Activated CD8-positive, alpha-beta T cell treated with anti-CD3 and anti-CD28 coated beads, Interleukin-2, amount 10 ng/mL, durations not matched to agents 7 days and 5 days (primary cell): ENCODE measurements around the gene MAP1B. TPM values are rescaled to one million over a fixed set of nuclear protein-coding genes. Genes with fewer than 3 reads are reported as not detected.

ENCODE experiments used
- ATAC-seq: fragments of 150-1000 bp; cut with Tn5 transposase; one replicate; pipeline ENCODE4 v1.10.0; 2021; ENCODE audit warnings: moderate library complexity
- CTCF ChIA-PET: fragments of 350-600 bp; sonication (Branson Sonifier 250); formaldehyde crosslinking; loops from one replicate; lab custom pipeline; 2021; ENCODE audit warnings: antibody characterized with exemption; lab: Charles Lee
- POLR2A ChIA-PET: fragments of 350-600 bp; sonication (Branson Sonifier 250); formaldehyde crosslinking; loops from one replicate; lab custom pipeline; 2021; ENCODE audit warnings: antibody characterized with exemption; lab: Charles Lee
- DNase-seq: peaks from one replicate; pipeline ENCODE4 v3.0.0-alpha.2; 2020
- H3K27ac Mint-ChIP-seq: one replicate; pipeline ENCODE4 v1.8.0; 2021; ENCODE audit warnings: mild to moderate bottlenecking, mixed read lengths
- H3K27me3 Mint-ChIP-seq: one replicate; pipeline ENCODE4 v1.8.0; 2021; ENCODE audit warnings: low read depth, mixed read lengths
- H3K36me3 Mint-ChIP-seq: one replicate; pipeline ENCODE4 v1.8.0; 2021; ENCODE audit warnings: low read depth, mixed read lengths
- H3K4me1 Mint-ChIP-seq: one replicate; pipeline ENCODE4 v1.8.0; 2021; ENCODE audit warnings: low read depth, mixed read lengths
- H3K4me3 Mint-ChIP-seq: one replicate; pipeline ENCODE4 v1.8.0; 2021; ENCODE audit warnings: mild to moderate bottlenecking, mixed read lengths
- H3K9me3 Mint-ChIP-seq: one replicate; pipeline ENCODE4 v1.8.0; 2022; ENCODE audit warnings: mixed read lengths; ENCODE audit not compliant: insufficient read depth
- total RNA-seq, 2 experiments: library from RNA; stranded (reverse); gene quantifications; one replicate each; pipeline ENCODE4 v1.2.3, GENCODE V29; 2021

Gene MAP1B
- total RNA-seq, 2 experiments from 2014 or later, result 0.03 TPM; not detected in 1

GRCh38 chr5:72189146-72189545 lies 81.9 kb downstream of the MAP1B start:
- Mint-ChIP-seq H3K27ac (no peak overlapping the region), H3K4me3 (no peak overlapping the region), H3K36me3 (no peaks in the 10 kb centered on the region), H3K27me3 (peaks cover 48% of the 10 kb centered on the region), H3K4me1 (no peaks in the 10 kb centered on the region), H3K9me3 (no peaks in the 10 kb centered on the region)
- DNase-seq (no peak), ATAC-seq (no peak)
- ChIA-PET CTCF (no interaction called here), POLR2A (no interaction called here)

GRCh38 chr5:72191404-72191803 lies 84.1 kb downstream of the MAP1B start:
- Mint-ChIP-seq H3K4me1 (peaks cover 16% of the 10 kb centered on the region), H3K4me3 (no peak overlapping the region), H3K9me3 (no peaks in the 10 kb centered on the region), H3K27me3 (peaks cover 56% of the 10 kb centered on the region), H3K36me3 (no peaks in the 10 kb centered on the region), H3K27ac (no peak overlapping the region)
- ChIA-PET POLR2A (no interaction called here), CTCF (no interaction called here)
- ATAC-seq, result no peak
- no peak for DNase-seq

DNA sequence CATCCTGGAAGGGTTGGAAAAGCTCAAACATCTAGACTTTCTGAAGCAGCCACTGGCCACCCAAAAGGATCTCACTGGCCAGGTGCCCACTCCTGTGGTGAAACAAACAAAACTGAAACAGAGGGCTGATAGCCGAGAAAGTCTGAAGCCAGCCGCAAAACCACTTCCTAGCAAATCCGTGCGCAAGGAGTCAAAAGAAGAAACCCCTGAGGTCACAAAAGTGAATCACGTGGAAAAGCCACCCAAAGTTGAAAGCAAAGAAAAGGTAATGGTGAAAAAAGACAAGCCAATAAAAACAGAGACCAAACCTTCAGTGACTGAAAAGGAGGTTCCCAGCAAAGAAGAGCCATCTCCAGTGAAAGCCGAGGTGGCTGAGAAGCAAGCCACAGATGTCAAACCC lies 87.6 kb downstream of the MAP1B start:
- ATAC-seq (peak; percentile 60), DNase-seq (peak; percentile 57)
- H3K4me3 Mint-ChIP-seq, result peak overlapping the region; percentile 20
- peaks cover 61% of the 10 kb centered on the region for H3K27me3 Mint-ChIP-seq
- no peaks in the 10 kb centered on the region for H3K9me3 Mint-ChIP-seq
- H3K4me1 Mint-ChIP-seq, result peaks cover 16% of the 10 kb centered on the region
- CTCF ChIA-PET, result interaction anchor here (1.2 kb wide), 1 partner anchor 8 kb away, joined by 3 read pairs; no protein-coding TSS in a partner anchor
- no peaks in the 10 kb centered on the region for H3K36me3 Mint-ChIP-seq
- POLR2A ChIA-PET, result no interaction called here
- H3K27ac Mint-ChIP-seq, result no peak overlapping the region

- ATAC-seq, result no peak
- DNase-seq, result no peak
- ChIA-PET CTCF (interaction anchor here (1.2 kb wide), 1 partner anchor 9 kb away, joined by 3 read pairs; no protein-coding TSS in a partner anchor), POLR2A (no interaction called here)
- Mint-ChIP-seq H3K4me1 (peaks cover 16% of the 10 kb centered on the region), H3K9me3 (no peaks in the 10 kb centered on the region), H3K27me3 (peaks cover 57% of the 10 kb centered on the region), H3K4me3 (no peak overlapping the region), H3K36me3 (no peaks in the 10 kb centered on the region), H3K27ac (no peak overlapping the region)
These were observed 88.3 kb downstream of the MAP1B start for GRCh38 chr5:72195581-72195980.

DNA sequence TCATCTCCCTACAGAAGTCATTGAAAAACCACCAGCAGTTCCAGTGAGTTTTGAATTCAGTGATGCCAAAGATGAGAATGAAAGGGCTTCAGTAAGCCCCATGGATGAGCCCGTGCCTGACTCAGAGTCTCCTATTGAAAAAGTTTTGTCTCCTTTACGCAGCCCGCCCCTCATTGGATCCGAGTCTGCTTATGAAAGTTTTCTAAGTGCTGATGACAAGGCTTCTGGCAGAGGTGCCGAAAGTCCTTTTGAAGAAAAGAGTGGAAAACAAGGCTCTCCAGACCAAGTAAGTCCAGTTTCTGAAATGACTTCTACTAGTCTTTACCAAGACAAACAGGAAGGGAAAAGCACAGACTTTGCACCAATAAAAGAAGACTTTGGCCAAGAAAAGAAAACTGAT lies 90.1 kb downstream of the MAP1B start:
- peaks cover 16% of the 10 kb centered on the region for H3K4me1 Mint-ChIP-seq
- no peaks in the 10 kb centered on the region for H3K9me3 Mint-ChIP-seq
- peaks cover 48% of the 10 kb centered on the region for H3K27me3 Mint-ChIP-seq
- CTCF ChIA-PET, result no interaction called here
- POLR2A ChIA-PET, result no interaction called here
- H3K4me3 Mint-ChIP-seq, result no peak overlapping the region
- no peak for ATAC-seq
- no peaks in the 10 kb centered on the region for H3K36me3 Mint-ChIP-seq
- no peak overlapping the region for H3K27ac Mint-ChIP-seq
- no peak for DNase-seq

DNA sequence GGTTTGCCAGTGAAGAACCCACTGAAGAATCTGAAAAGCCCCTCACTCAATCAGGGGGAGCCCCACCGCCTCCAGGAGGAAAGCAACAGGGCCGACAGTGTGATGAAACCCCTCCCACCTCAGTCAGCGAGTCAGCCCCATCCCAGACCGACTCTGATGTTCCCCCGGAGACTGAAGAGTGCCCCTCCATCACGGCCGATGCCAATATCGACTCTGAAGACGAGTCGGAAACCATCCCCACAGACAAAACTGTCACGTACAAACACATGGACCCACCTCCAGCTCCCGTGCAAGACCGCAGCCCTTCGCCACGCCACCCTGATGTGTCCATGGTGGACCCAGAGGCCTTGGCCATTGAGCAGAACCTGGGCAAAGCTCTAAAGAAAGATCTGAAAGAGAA lies 92.4 kb downstream of the MAP1B start:
- Mint-ChIP-seq H3K4me1 (peaks cover 11% of the 10 kb centered on the region), H3K27me3 (peaks cover 36% of the 10 kb centered on the region), H3K9me3 (no peaks in the 10 kb centered on the region), H3K4me3 (no peak overlapping the region), H3K27ac (no peak overlapping the region), H3K36me3 (no peaks in the 10 kb centered on the region)
- ChIA-PET CTCF (no interaction called here), POLR2A (no interaction called here)
- ATAC-seq (no peak), DNase-seq (no peak)

DNA sequence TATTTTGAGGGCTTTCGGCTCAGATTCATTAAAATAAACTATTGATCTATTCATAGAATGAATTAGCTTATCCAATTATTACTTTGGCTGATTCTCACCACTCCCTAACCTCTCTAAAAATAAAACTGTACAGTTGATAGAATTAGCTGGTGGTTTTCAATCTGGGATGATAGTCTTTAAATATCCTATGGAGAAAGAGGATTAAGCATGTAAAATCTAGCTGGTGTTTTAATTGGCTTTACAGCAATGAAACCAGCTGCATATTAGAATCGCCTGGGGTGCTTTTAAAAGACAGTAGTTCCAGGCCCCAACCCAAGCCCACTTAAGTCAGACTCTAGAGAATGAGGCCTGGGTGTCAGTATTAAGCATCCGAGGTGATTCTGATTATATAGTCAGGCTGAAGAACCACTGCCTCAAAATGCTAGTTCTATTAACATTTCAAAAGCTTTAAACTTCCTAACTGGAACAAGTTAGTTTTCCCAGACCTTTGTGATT lies 95.1 kb downstream of the MAP1B start:
- Mint-ChIP-seq H3K4me3 (no peak overlapping the region), H3K27me3 (peaks cover 12% of the 10 kb centered on the region), H3K9me3 (no peaks in the 10 kb centered on the region), H3K36me3 (no peaks in the 10 kb centered on the region), H3K4me1 (no peaks in the 10 kb centered on the region), H3K27ac (no peak overlapping the region)
- CTCF ChIA-PET, result no interaction called here
- POLR2A ChIA-PET, result no interaction called here
- ATAC-seq (no peak), DNase-seq (no peak)

DNA sequence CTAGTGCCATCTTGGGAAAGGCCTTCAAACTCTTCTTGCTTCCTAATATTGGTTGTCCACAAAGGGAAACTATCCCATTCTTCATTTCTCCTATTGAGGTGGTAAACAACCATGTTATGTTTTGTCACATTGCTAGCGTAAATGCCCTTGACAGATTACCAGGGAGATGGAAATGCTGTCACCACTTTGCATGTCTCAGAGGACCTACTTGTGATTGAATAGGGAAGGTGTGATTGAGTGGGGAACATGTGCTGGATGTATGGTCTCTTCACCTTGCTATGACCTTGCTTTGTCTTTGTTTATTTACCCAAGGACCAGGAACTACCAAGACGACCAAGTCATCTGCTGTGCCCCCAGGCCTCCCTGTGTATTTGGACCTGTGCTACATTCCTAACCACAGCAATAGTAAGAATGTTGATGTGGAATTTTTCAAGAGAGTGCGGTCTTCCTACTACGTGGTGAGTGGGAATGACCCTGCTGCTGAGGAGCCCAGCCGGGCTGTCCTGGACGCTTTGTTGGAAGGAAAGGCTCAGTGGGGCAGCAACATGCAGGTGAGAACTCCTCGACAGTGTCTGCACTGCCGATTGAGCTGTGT lies 96.1 kb downstream of the MAP1B start:
- Mint-ChIP-seq H3K4me3 (no peak overlapping the region), H3K27ac (no peak overlapping the region), H3K4me1 (no peaks in the 10 kb centered on the region), H3K36me3 (no peaks in the 10 kb centered on the region), H3K27me3 (peaks cover 8% of the 10 kb centered on the region), H3K9me3 (no peaks in the 10 kb centered on the region)
- ChIA-PET POLR2A (no interaction called here), CTCF (no interaction called here)
- ATAC-seq (no peak), DNase-seq (no peak)

DNA sequence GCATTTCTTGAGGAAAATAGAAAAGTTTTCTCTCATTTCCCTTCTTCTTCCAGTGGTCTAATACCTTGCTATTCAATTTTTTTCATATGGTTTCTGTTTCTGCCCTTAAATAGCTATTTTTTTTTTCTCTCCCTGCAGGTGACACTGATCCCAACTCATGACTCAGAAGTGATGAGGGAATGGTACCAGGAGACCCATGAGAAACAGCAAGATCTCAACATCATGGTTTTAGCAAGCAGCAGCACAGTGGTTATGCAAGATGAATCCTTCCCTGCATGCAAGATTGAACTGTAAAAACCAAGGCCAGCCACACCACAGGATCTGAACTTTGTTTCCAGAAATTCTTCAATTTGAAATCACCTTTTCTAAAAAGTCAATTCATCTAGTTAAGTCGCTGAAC lies 97.7 kb downstream of the MAP1B start:
- Mint-ChIP-seq H3K27me3 (peaks cover 2% of the 10 kb centered on the region), H3K27ac (no peak overlapping the region), H3K36me3 (no peaks in the 10 kb centered on the region), H3K9me3 (no peaks in the 10 kb centered on the region), H3K4me1 (no peaks in the 10 kb centered on the region), H3K4me3 (no peak overlapping the region)
- ChIA-PET POLR2A (no interaction called here), CTCF (no interaction called here)
- DNase-seq (no peak), ATAC-seq (no peak)

DNA sequence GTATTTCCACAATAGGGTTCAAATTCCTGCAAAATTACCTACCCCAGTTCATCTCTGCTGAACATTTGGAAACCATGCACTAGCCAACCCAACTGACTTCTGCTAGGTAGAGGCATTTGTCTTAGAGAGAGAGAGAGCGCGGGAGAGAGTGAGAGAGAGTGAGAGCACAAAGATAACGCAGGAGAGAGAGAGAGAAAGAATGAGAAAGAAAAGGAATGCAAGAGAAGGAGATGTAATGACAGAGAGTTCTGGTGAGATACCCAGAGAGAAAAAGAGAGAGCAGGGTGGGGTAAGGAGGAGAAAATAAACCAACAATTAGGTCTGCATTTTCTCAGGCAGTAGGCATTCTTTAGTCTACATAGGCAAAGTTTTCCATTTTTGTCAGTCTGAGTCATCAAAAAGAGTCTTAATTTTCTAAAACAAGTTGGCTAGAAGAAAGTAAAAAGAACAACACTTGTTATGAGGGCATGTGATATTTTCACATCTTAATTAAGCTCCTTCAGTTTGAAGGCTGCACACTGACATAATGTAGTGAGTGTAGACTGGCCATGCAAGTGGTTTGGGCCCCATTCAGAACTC lies 98.2 kb downstream of the MAP1B start:
- ATAC-seq, result no peak
- no peak overlapping the region for H3K4me3 Mint-ChIP-seq
- DNase-seq, result no peak
- H3K27me3 Mint-ChIP-seq, result peaks cover 2% of the 10 kb centered on the region
- CTCF ChIA-PET, result no interaction called here
- POLR2A ChIA-PET, result no interaction called here
- no peaks in the 10 kb centered on the region for H3K36me3 Mint-ChIP-seq
- no peaks in the 10 kb centered on the region for H3K9me3 Mint-ChIP-seq
- no peaks in the 10 kb centered on the region for H3K4me1 Mint-ChIP-seq
- no peak overlapping the region for H3K27ac Mint-ChIP-seq

GRCh38 chr5:72206160-72206559 lies 98.9 kb downstream of the MAP1B start:
- ChIA-PET POLR2A (no interaction called here), CTCF (no interaction called here)
- Mint-ChIP-seq H3K36me3 (no peaks in the 10 kb centered on the region), H3K4me3 (no peak overlapping the region), H3K9me3 (no peaks in the 10 kb centered on the region), H3K27ac (no peak overlapping the region), H3K27me3 (peaks cover 2% of the 10 kb centered on the region), H3K4me1 (no peaks in the 10 kb centered on the region)
- ATAC-seq (no peak), DNase-seq (no peak)

- Mint-ChIP-seq H3K27me3 (peaks cover 1% of the 10 kb centered on the region), H3K4me3 (no peak overlapping the region), H3K36me3 (no peaks in the 10 kb centered on the region), H3K4me1 (no peaks in the 10 kb centered on the region), H3K27ac (no peak overlapping the region), H3K9me3 (no peaks in the 10 kb centered on the region)
- DNase-seq (no peak), ATAC-seq (no peak)
- ChIA-PET POLR2A (no interaction called here), CTCF (no interaction called here)
These were observed 99.7 kb downstream of the MAP1B start for GRCh38 chr5:72206994-72207393.
